ENCODE results near the gene OR5F1. TPM values are rescaled to one million over a fixed set of nuclear protein-coding genes. Genes with fewer than 3 reads are reported as not detected.

The OR5F1 gene
- not detected in 2 replicates for total RNA-seq

GRCh38 chr11:55994525-55994924, at the start of gene OR5F1:
Gene OR5F1, minus strand, starts transcription at chr11:55994625. Its CDS starts 0 bp downstream, at chr11:55994625.

GRCh38 chr11:56027354-56027753, 32.9 kb upstream of the OR5F1 start, which contains the start of gene OR5AS1:
Gene OR5AS1, plus strand, starts transcription at chr11:56027654. Its CDS starts 2,765 bp downstream, at chr11:56030419.

GRCh38 chr11:55969845-55970244, 24.6 kb downstream of the OR5F1 start, which contains the start of gene OR10AG1:
Gene OR10AG1, minus strand, starts transcription at chr11:55969945. Its CDS starts 38 bp downstream, at chr11:55969907.

Other genes with a start within 250 kb of the OR5F1 start
- not detected in 2 replicates for gene OR5D13, start 221.2 kb downstream of the OR5F1 start, total RNA-seq
- gene OR5D14, start 199.1 kb downstream of the OR5F1 start, total RNA-seq: not detected in 2 replicates
- not detected in 2 replicates for gene OR5L1, start 183.3 kb downstream of the OR5F1 start, total RNA-seq
- not detected in 2 replicates for gene OR5D18, start 175.0 kb downstream of the OR5F1 start, total RNA-seq
- gene OR5L2, start 167.4 kb downstream of the OR5F1 start, total RNA-seq: not detected in 2 replicates
- not detected in 2 replicates for gene OR5D16, start 155.9 kb downstream of the OR5F1 start, total RNA-seq
- not detected in 2 replicates for gene TRIM51, start 111.3 kb downstream of the OR5F1 start, total RNA-seq
- gene OR5W2, start 80.0 kb downstream of the OR5F1 start, total RNA-seq: not detected in 2 replicates
- gene OR5I1, start 58.2 kb downstream of the OR5F1 start, total RNA-seq: not detected in 2 replicates
- gene OR10AG1, start 24.7 kb downstream of the OR5F1 start, total RNA-seq: not detected in 2 replicates
- gene OR5AS1, start 33.0 kb upstream of the OR5F1 start, total RNA-seq: not detected in 2 replicates
- not detected in 2 replicates for gene OR8I2, start 98.7 kb upstream of the OR5F1 start, total RNA-seq
- gene OR8H2, start 109.1 kb upstream of the OR5F1 start, total RNA-seq: not detected in 2 replicates
- gene OR8H3, start 127.7 kb upstream of the OR5F1 start, total RNA-seq: not detected in 2 replicates
- not detected in 2 replicates for gene OR8J3, start 145.6 kb upstream of the OR5F1 start, total RNA-seq
- not detected in 2 replicates for gene OR8K5, start 165.7 kb upstream of the OR5F1 start, total RNA-seq
- not detected in 2 replicates for gene OR5J2, start 182.0 kb upstream of the OR5F1 start, total RNA-seq
- gene OR5T2, start 239.6 kb upstream of the OR5F1 start, total RNA-seq: not detected in 2 replicates